ENCODE data around the gene SYP.

- TF ChIP-seq CTCF (IDR thresholded peaks at IDR 0.05; ENCODE audit: extremely low read depth in 1 of 2, insufficient read depth in 1 of 2, low read depth in 1 of 2, low read length in 2 of 2) (no peak), POLR2A (IDR thresholded peaks at IDR 0.05; ENCODE audit: low read depth, low read length) (no peak)
Measured at GRCh38 chrX:49249071-49249470, 49.1 kb upstream of the SYP start.
